GM15510 (cell line): ENCODE results near the gene ARHGEF37.

Source experiments
- POLR2A ChIP-seq: IDR thresholded peaks from 3 replicates; pipeline ENCODE4 v1.6.1; 2011; ENCODE audit warnings: borderline replicate concordance; ENCODE audit not compliant: insufficient read length; ENCODE audit errors: extremely low read depth

ARHGEF37 gene

GRCh38 chr5:149632311-149633251, 51.3 kb downstream of the ARHGEF37 start:
- no peak for TF ChIP-seq POLR2A

- no peak for TF ChIP-seq POLR2A
These were observed 52.4 kb downstream of the ARHGEF37 start for GRCh38 chr5:149633476-149634350.

GRCh38 chr5:149635394-149635793, 54.1 kb downstream of the ARHGEF37 start:
- TF ChIP-seq POLR2A, result no peak

GRCh38 chr5:149636191-149636860, 55.0 kb downstream of the ARHGEF37 start:
- no peak for TF ChIP-seq POLR2A

- no peak for TF ChIP-seq POLR2A
These were observed 55.6 kb downstream of the ARHGEF37 start for GRCh38 chr5:149636861-149637246.

GRCh38 chr5:149638136-149638535, 56.8 kb downstream of the ARHGEF37 start:
- no peak for TF ChIP-seq POLR2A

GRCh38 chr5:149638546-149639241, 57.4 kb downstream of the ARHGEF37 start:
- no peak for TF ChIP-seq POLR2A

GRCh38 chr5:149639737-149640136, 58.4 kb downstream of the ARHGEF37 start:
- no peak for TF ChIP-seq POLR2A

GRCh38 chr5:149640350-149640999, 59.2 kb downstream of the ARHGEF37 start:
- TF ChIP-seq POLR2A, result no peak

- TF ChIP-seq POLR2A, result no peak
These were observed 59.8 kb downstream of the ARHGEF37 start for GRCh38 chr5:149641000-149641576.

GRCh38 chr5:149641600-149641999, 60.3 kb downstream of the ARHGEF37 start:
- no peak for TF ChIP-seq POLR2A

- no peak for TF ChIP-seq POLR2A
These were observed 62.5 kb downstream of the ARHGEF37 start for GRCh38 chr5:149643781-149644180.

- TF ChIP-seq POLR2A, result no peak
These were observed 63.3 kb downstream of the ARHGEF37 start for GRCh38 chr5:149644629-149645028.

GRCh38 chr5:149645236-149645635, 63.9 kb downstream of the ARHGEF37 start:
- TF ChIP-seq POLR2A, result no peak

- no peak for TF ChIP-seq POLR2A
These were observed 64.4 kb downstream of the ARHGEF37 start for GRCh38 chr5:149645725-149646124.
